HepG2 (cell line): ENCODE measurements around the gene ZNF563. TPM values are rescaled to one million over a fixed set of nuclear protein-coding genes. Genes with fewer than 3 reads are reported as not detected.

Experiments used
- AGO2 ChIP-seq: fragments of 200-400 bp; formaldehyde crosslinking; optimal IDR thresholded peaks from 2 replicates; pipeline ENCODE3; 2017; ENCODE audit warnings: mild to moderate bottlenecking, low read depth, low read length, moderate library complexity
- CHD2 ChIP-seq: IDR thresholded peaks from 2 replicates; pipeline ENCODE4 v1.6.1; 2011; ENCODE audit warnings: low read depth, low read length, improper control_type of control experiment
- EEA1 ChIP-seq: sonication (generic); formaldehyde crosslinking; IDR thresholded peaks from 2 replicates; pipeline ENCODE4 v1.5.1; 2020; ENCODE audit warnings: mild to moderate bottlenecking, missing genetic modification reagents, borderline replicate concordance
- SIN3A ChIP-seq: IDR thresholded peaks from 2 replicates; pipeline ENCODE4 v1.6.1; 2011; ENCODE audit warnings: low read depth, mild to moderate bottlenecking, control low read depth, low read length, borderline replicate concordance
- UBTF ChIP-seq: sonication (generic); formaldehyde crosslinking; IDR thresholded peaks from 2 replicates; pipeline ENCODE4 v1.4.0; 2020; ENCODE audit warnings: mild to moderate bottlenecking, missing genetic modification reagents
- ZNF160 ChIP-seq: sonication (generic); formaldehyde crosslinking; IDR thresholded peaks from 2 replicates; pipeline ENCODE4 v1.8.0; 2022; ENCODE audit warnings: mild to moderate bottlenecking, inconsistent platforms, missing genetic modification reagents
- polyA plus RNA-seq, 8 experiments: library from polyadenylated mRNA; depleted of rRNA in 3 of 8; stranded (reverse) in 7 of 8; unstranded in 1 of 8; fragments of >200 nt; fragmentation: Illumina TruSeq in 4 of 8; extraction: Trizol in 4 of 8; gene quantifications; 2 replicates each; pipeline versions ENCODE4 v1.2.1 to v1.2.3, GENCODE V29; 2011 to 2016; ENCODE audit warnings: low read depth in 4 of 8, missing spikeins in 1 of 8, mixed read lengths in 1 of 8; ENCODE audit not compliant: insufficient read depth in 1 of 8
- total RNA-seq, 5 experiments: library from RNA; depleted of rRNA; stranded (reverse); fragments of >200 nt; fragmentation: Illumina TruSeq; extraction: Trizol; gene quantifications; 2 replicates each; pipeline ENCODE4 v1.2.3, GENCODE V29; 2016; ENCODE audit warnings: low read depth in 1 of 5
- TF ChIP-seq, protein P1 (sequence below): IDR thresholded peaks from 2 replicates; pipeline ENCODE4 v1.6.1; 2012; ENCODE audit warnings: low read length, improper control_type of control experiment
- TF ChIP-seq, protein P2 (sequence below): sonication (generic); formaldehyde crosslinking; IDR thresholded peaks from 2 replicates; pipeline ENCODE4 v1.8.1; 2023; ENCODE audit warnings: mild to moderate bottlenecking, missing genetic modification reagents
- TF ChIP-seq, protein P3 (sequence below): sonication (generic); formaldehyde crosslinking; IDR thresholded peaks from 2 replicates; pipeline ENCODE4 v1.5.1; 2020; ENCODE audit warnings: mild to moderate bottlenecking, moderate library complexity, missing genetic modification reagents
- TF ChIP-seq, protein P4 (sequence below): sonication (generic); formaldehyde crosslinking; IDR thresholded peaks from 2 replicates; pipeline ENCODE4 v1.4.0; 2020; ENCODE audit warnings: missing genetic modification reagents

Gene ZNF563
- total and polyA plus RNA-seq, 2 of the 13 experiments (the other 11 are each of a cell fraction or from before 2014, with no cell fraction given) = 7.5 to 19.5 TPM

DNA sequence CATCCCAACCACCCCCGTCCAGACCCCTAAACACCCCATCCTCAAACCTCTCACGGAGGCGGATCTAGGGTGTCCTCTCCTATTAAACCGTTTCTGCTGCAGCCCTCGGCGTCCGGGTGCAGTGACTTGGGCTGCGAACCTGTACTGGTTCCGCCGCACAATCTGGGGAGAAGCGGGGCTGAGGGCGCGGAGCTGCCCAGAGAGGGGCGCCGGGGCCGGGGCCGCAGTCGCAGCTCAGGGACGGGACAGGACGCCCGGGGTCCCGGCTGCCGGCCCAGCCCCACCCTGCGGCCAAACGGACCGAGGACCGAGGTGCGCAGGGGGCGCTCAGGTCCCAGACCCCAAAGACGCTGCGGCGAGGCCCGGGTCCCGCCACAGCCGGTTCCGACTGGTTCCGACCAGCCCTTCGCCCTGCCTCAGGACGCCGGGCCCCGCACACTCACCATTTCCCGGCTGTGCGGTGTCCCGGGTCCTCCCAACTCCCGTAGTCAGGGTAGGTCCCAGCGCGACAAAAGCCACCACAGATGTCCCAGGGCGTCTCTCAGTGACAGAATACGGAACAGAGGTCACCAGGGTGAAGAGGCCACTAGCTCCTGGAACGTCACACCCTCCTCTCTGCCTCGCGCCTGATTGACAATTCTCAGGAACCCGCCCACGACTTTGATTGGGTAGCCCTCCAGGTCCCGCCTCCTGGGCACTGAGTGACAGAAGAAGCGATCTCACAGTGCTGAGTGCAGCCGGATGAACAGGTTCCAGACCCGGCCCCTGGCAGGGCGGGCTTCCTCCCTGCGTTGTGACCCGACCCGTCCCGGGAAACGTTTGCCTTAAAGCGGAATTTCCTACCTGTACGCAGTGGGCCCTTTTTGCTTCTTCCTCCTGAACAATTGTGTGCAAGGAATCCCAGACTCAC lies 38.9 kb downstream of the ZNF563 start, which contains the start of gene ZNF44 (continued):
- TF ChIP-seq, protein P1, sequence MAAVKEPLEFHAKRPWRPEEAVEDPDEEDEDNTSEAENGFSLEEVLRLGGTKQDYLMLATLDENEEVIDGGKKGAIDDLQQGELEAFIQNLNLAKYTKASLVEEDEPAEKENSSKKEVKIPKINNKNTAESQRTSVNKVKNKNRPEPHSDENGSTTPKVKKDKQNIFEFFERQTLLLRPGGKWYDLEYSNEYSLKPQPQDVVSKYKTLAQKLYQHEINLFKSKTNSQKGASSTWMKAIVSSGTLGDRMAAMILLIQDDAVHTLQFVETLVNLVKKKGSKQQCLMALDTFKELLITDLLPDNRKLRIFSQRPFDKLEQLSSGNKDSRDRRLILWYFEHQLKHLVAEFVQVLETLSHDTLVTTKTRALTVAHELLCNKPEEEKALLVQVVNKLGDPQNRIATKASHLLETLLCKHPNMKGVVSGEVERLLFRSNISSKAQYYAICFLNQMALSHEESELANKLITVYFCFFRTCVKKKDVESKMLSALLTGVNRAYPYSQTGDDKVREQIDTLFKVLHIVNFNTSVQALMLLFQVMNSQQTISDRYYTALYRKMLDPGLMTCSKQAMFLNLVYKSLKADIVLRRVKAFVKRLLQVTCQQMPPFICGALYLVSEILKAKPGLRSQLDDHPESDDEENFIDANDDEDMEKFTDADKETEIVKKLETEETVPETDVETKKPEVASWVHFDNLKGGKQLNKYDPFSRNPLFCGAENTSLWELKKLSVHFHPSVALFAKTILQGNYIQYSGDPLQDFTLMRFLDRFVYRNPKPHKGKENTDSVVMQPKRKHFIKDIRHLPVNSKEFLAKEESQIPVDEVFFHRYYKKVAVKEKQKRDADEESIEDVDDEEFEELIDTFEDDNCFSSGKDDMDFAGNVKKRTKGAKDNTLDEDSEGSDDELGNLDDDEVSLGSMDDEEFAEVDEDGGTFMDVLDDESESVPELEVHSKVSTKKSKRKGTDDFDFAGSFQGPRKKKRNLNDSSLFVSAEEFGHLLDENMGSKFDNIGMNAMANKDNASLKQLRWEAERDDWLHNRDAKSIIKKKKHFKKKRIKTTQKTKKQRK = peak; percentile 62; the same call in 1 of the 2 replicates
- TF ChIP-seq, protein P2, sequence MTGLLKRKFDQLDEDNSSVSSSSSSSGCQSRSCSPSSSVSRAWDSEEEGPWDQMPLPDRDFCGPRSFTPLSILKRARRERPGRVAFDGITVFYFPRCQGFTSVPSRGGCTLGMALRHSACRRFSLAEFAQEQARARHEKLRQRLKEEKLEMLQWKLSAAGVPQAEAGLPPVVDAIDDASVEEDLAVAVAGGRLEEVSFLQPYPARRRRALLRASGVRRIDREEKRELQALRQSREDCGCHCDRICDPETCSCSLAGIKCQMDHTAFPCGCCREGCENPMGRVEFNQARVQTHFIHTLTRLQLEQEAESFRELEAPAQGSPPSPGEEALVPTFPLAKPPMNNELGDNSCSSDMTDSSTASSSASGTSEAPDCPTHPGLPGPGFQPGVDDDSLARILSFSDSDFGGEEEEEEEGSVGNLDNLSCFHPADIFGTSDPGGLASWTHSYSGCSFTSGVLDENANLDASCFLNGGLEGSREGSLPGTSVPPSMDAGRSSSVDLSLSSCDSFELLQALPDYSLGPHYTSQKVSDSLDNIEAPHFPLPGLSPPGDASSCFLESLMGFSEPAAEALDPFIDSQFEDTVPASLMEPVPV (CRISPR knock-in tag) = peak; percentile 63; the same call in 1 of the 2 replicates
- peak; percentile 61; the same call in 1 of the 2 replicates for TF ChIP-seq ZNF160
- TF ChIP-seq, protein P3, sequence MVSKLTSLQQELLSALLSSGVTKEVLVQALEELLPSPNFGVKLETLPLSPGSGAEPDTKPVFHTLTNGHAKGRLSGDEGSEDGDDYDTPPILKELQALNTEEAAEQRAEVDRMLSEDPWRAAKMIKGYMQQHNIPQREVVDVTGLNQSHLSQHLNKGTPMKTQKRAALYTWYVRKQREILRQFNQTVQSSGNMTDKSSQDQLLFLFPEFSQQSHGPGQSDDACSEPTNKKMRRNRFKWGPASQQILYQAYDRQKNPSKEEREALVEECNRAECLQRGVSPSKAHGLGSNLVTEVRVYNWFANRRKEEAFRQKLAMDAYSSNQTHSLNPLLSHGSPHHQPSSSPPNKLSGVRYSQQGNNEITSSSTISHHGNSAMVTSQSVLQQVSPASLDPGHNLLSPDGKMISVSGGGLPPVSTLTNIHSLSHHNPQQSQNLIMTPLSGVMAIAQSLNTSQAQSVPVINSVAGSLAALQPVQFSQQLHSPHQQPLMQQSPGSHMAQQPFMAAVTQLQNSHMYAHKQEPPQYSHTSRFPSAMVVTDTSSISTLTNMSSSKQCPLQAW (CRISPR knock-in tag) = peak; percentile 81; the same call in 1 of the 2 replicates
- TF ChIP-seq EEA1 = no peak
- TF ChIP-seq SIN3A = peak; percentile 94
- peak; percentile 48 for TF ChIP-seq UBTF (CRISPR knock-in tag)
- TF ChIP-seq AGO2 = peak; percentile 96
- TF ChIP-seq CHD2 = peak; percentile 58; the same call in 1 of the 2 replicates
- TF ChIP-seq, protein P4, sequence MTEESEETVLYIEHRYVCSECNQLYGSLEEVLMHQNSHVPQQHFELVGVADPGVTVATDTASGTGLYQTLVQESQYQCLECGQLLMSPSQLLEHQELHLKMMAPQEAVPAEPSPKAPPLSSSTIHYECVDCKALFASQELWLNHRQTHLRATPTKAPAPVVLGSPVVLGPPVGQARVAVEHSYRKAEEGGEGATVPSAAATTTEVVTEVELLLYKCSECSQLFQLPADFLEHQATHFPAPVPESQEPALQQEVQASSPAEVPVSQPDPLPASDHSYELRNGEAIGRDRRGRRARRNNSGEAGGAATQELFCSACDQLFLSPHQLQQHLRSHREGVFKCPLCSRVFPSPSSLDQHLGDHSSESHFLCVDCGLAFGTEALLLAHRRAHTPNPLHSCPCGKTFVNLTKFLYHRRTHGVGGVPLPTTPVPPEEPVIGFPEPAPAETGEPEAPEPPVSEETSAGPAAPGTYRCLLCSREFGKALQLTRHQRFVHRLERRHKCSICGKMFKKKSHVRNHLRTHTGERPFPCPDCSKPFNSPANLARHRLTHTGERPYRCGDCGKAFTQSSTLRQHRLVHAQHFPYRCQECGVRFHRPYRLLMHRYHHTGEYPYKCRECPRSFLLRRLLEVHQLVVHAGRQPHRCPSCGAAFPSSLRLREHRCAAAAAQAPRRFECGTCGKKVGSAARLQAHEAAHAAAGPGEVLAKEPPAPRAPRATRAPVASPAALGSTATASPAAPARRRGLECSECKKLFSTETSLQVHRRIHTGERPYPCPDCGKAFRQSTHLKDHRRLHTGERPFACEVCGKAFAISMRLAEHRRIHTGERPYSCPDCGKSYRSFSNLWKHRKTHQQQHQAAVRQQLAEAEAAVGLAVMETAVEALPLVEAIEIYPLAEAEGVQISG = peak; percentile 70; the same call in 1 of the 2 replicates
